HG03460 (cell line): ENCODE results near the gene ASCL5.
"Not testable (repeated sequence)": the region's sequence is repeated elsewhere in the genome, so short reads cannot be mapped to it uniquely, and the experiment has no call there.

Source experiments
- ATAC-seq: cut with Tn5 transposase; IDR thresholded peaks from one replicate; pipeline ENCODE4 v1.9.1; 2021; ENCODE audit not compliant: unreplicated experiment

The ASCL5 gene, protein sequence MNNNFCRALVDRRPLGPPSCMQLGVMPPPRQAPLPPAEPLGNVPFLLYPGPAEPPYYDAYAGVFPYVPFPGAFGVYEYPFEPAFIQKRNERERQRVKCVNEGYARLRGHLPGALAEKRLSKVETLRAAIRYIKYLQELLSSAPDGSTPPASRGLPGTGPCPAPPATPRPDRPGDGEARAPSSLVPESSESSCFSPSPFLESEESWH

DNA sequence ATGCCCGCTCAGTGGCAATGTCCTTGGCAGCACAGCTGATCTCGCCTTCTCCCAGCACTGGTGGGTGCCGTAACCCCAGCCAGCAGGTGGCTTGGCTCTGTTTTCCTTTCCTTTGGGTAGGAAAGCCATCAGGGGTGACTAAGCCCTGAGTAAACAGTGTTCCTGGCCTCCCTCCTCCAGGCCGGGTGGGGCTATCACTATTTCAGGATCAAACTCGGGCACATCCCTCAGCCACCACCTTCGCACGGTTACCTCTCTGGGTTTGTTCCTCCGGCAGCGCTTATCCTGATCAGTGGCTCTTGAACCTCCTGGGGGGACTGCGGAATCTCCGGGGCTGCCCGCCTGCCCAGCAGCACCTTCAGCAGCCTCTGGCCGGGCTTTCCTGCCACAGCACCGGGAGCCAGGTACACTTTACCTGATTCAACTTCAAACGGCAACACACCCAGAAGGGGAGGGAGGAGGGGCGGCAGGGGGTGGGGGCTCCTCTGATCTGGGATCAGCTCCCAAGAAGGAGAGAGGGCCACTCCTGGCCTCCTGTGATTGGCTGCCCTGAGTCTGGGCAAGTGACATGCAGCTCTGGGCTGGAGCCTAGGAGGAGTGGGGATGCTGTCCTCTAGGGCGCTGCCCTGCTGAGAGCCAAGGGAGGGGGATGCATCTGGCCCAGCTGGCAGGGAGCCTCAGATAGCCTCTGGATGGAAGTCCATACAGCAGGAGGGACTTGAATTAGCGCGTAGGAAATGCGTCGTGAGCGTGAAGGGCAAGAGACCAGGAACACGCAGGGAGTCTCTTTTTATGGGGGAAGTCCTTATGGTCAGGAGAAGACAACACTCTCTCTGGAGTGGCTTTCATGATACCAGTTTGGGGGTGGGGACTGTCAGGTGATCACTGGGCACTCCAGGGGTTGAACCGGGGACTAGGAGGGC is at the start of gene ASCL5:
Gene ASCL5 (minus strand): TSS at position 353 of the 923 bp plus-strand sequence. CDS start 11,812 bp downstream, outside the sequence.
- ATAC-seq = no peak

DNA sequence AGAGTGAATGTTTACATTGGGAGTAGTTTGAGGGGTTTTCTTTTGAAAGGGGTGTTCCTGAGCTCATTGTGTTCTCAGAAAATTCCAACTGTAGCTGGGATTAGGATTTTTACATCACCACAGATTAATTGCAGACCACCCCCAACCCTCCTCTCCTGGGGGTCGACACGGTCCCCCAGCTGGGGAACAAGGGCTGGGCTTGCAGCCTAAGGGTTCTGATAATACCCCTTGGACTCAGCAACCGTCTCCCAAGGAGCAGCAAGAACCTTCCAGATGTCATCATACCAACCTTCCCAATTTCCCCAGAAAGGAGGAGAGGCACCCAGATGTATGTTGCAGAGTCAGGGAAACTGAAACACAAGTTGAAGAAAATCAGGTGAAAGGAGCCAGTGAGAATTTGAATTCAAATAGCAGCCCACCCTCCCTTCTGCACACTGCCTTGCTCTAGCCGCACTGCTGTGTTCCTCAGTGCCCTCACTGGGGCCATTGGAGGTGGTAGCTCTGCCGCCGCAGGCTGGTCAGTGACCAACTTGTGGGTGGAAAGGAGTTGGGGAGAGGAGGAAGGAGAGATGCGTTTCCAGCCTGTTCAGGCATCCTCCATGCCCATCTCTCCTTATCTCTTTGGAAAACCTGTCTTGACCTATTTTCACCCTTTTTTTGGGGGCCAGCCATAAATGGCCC is 49.0 kb upstream of the ASCL5 start:
- no peak for ATAC-seq

DNA sequence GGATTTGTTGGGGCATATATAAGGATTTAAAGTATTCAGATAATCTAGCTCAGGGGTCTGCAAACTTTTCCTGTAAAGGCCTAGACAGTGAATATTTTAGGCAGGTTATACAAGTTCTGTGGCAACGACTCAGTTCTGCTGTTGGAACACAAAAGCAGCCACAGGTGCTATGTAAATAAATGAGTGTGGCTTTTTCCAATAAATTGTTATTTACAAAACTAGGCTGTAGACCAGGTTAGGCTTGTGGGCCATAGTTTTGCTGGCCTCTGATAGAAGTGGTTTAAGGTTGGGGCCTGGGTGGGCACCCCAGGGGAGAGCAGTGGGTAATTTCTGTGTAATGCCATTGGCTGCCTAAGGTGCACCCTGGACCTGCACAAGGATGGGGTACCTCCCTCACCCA is 46.8 kb upstream of the ASCL5 start:
- no peak for ATAC-seq

DNA sequence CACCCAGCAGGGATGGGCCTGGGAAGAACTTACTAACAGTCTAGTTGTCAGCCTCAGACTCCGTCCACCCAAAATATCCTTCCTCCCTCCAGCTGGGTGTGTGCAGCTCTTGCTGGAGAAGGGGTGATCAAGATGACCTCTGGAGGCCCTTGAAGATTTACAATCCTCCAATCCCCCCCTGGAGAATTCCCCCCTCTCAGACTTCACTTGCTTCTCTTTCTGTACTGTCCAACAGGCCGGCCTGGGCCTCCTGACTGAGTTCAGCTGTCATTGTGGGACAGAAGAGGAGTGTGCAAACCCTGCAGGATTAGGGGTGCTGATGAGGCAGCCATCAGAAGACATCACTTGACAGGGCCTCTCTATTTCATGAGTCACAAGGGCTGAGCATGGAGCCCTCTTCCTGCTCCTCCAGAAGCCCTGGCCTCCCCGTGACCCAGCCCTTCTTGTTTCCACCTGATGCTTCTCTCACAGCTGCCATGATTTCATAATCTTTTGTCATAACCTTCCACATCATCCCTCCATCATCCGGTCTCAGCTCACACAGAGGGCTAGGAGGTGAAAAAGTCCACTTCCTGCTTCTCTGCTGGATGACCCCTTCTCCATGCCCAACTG is 46.1 kb upstream of the ASCL5 start:
- ATAC-seq = no peak

DNA sequence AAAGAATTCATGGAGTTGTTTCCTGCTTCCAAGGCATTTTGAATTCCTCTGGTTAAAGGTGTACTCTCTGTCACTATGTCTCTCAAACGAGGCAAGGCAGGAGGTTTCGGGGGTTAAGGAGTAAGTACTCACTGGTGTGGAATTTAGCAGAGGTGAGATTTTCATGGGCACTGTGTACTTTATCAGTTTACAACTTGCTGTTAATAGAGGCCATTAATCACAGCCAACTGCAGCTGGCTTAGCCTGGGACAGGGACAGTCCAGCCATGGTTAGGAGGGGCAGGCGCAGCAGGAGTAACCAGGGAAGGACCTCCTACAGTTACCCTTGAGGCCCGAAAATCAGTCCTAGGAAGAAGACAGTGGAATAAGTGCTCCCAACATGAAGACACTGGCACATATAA is 45.3 kb upstream of the ASCL5 start:
- no peak for ATAC-seq

DNA sequence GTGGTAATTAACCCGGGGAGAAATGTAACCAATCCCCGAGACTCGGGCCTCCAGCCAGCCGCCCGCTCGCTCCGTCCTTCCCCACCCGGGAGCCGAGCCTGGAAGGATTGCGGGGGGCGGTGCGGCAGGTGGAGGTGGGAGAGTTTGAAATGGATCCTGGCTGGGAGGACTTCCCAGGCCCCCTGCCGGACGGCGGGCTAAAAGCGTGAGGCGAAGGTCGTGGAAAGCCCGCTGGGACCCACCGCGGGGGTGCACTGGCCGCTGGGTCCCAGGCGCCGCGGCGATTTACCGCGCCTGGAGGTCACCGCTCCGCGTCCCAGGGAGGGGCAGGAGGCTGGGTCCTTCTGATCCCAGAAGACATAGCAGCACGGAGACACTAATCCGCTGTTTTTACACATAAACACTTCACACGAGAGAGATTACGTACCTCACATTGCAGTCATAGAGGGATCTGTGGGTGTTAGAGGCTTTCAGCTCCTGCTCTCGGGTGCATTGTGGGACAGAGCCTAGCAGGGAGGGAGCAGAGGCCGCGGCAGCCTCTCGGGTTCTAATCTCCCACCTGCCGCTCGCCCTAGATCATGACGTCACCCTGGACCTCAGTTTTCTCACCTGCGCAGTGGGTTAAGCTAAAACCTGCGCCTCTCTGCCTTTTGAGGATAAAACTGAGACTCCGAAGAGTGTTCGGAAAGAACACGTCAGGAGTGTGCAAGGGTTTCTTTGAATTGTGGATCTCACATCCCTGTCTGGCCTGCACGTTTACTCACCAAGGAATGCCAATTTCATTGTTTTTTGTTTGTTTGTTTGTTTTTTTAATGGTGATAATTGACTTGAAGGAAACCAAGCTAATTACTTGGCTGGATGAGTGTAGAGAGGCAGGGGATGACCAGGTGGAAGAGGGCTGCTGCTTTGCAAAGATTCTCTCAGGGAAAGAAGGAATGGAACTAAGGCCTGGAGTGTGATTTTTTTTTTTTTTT is 44.4 kb upstream of the ASCL5 start:
- ATAC-seq = peak; percentile 34

DNA sequence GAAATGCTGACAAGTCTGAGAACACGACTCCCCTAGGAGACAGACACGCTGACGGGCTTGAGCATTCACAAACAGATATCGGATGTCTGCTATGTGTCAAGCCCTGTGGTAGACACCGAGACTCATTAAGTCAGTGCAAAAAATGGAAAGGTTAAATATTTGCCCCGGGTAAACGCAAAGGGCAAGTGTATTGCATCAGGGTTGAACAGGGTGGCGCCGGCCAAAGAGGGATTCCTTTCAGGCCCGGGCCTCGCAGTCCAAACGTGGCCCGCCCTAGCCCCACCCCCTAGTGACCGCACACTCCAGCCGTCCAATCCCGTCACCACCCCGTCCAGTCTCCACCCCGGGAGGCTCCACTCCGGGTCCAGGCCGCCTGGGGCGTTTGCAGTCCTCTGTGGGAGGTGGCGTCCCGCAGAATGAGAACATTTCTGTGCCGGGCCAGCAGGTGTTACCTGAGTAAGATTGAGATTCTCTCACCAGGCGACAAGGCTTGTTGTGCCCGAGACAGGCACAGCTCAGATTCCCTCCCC is 43.6 kb upstream of the ASCL5 start:
- ATAC-seq = peak; percentile 94

DNA sequence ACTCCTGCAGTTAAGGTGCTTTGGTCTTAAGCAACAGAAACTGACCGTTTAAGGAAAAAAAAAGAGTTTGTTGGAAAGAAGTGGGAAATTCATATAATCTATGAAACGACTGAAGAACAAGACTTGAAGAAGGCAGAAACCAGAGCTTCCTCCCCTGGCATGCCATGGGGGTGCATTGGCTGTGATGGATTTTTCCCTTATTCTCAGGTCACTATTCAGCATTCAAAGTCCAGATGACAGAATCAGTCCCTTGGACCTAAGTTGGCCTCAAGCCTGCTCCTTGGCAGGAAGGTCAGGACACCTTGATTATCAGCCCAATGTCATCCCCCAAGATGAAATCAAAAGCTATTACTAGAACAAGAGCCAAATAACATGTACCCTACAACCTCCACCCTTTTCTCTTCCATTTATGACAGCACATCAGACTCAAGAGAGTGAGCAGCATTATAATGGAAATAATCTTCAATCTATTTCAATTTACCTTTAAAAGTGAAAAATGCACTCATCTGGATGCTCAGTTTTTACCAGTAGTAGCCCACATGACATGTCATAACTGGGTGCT is 43.1 kb upstream of the ASCL5 start:
- no peak for ATAC-seq

DNA sequence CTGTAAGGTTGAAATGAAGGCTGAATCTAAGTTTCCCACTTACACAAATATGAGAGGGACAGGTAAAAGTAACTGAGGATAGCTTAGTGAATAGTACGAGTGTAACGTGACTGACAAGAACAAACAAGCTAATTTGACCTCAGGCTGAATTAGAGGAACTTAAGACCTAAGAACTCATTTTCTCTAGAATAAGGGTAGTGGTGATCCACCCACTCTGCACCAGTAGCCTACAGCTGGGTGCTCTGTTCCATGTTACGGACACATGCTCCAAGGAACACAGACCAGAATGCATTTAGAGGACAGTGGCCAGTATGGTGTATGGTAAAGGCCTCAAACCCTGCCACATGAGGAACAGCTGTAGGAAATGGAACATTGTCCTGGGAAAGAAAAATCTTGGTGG is 42.2 kb upstream of the ASCL5 start:
- ATAC-seq = no peak

DNA sequence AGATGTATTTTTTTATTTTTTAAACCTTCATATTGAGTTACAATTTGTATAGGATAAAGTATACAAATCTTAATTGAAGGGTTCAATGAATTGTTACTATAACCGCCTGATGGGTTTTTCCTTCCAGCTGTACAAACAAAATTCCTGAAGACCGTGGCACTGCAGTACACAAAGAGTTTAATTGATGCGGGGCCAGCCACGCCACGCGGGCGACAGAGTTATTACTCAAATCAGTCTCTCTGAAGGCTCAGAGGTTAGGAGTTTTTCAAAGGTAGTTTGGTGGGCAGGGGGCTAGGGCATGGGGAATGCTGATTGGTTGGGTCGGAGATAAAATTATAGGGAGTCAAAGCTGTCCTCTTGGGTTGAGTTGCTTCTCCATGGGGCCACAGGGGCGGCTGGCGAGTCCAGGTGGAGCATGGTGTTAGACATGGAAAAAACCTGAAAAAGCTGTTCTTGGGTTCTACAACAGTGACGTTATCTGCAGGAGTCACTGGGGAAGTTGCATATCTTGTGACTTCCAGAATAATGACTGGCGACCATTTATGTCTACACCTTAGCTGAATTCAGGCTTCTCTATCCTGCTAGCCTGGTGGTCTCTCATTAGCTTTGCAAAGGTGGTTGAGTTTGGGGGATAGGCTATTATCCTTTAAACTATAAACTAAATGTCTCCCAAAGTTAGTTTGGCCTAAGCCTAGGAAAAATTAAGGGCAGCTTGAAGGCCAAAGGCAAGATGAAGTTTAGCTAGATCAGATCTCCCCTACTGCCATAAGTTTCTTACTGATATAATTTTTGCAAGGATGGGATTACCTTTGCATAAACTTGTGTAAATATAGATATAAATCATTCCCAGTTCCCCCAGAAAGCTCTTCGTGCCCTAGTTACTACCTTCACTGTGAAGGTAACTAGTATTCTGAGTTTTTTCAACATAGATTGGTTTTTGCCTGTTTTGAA is 40.3 kb upstream of the ASCL5 start:
- ATAC-seq = no peak

DNA sequence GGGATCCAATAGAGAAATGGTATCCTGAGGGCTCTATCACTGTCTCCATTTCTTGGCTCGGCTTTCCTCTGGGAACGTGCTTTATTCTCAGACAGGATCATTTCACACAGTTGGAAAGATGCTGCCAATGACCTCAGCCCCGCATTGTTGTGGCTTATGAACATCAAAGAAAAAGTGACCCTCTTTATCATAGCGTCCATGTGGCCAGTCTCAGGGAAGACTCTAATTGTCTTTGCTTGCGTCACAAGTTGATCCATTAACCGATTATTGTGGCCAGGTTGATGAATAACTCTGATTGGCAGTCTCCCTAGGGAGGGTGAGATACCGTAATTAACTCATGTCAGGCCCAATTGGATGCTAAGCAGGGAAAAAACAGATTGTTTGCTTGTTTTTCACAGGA is 37.7 kb upstream of the ASCL5 start:
- ATAC-seq = no peak

DNA sequence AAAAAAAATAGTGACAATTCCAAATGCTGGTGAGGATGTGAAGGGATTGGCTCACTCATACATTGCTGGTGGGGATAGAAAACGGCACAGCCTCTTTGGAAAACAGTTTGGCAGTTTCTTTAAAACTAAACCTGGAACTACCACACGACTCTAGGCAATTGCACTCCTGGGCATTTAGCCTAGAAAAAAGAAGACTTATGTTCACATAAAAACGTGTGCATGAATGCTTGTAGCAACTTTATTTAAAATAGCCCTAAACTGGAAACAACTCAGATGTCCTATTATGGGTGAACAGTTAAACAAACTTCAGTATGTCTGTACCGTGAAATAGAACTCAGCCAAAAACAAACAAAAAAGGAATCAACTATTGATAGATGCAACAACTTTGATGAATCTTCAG is 36.7 kb upstream of the ASCL5 start:
- no peak for ATAC-seq

DNA sequence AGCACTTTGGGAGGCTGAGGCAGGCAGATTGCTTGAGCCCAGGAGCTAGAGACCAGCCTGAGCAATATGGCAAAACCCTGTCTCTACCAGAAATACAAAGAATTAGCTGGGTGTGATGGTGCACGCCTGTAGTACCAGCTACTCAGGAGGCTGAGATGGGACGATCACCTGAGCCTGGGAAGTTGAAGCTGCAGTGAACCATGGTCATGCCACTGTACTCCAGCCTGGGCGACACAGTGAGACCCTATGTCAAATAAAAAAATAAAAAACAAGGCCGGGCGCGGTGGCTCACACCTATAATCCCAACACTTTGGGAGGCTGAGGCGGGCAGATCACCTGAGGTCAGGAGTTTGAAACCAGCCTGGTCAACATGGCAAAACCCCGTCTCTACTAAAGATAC is 36.1 kb upstream of the ASCL5 start:
- ATAC-seq = not testable (repeated sequence)

DNA sequence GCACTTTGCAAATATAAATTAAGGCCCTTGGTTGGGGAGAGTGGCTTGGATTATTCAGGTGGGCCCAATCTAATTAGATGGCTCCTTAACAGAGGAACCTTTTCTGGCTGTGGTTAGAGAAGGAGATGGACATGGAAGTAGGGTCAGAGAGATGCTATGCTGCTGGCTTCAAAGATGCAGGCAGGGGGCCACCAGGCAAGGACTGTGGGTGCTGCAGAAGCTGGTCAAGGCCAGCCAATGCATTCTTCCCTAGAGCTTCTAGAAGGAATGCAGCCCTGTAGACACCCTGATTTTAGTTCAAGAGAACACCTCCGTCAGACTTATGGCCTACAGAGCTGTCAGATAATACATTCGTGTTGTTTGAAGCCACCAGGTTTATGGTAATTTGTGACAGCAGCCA is 31.0 kb upstream of the ASCL5 start:
- no peak for ATAC-seq

DNA sequence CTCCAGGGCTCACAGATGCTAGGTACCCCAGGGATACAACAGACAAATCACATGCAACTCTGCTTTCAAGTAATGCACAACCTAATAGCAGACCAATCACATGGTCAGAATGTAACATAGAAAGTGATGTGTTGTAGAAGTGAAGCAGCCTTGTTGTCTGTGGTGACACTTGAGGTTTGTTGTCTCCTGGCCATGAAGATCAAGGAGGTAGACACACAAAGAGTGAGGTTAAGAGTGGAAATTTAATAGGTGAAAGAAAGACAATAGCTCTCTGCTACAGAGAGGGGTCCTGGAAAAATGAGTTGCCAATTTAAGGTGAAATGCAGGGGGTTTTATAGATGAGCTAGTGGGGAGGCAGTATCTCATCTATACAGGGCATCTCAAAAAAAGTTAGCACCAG is 29.8 kb upstream of the ASCL5 start:
- no peak for ATAC-seq

DNA sequence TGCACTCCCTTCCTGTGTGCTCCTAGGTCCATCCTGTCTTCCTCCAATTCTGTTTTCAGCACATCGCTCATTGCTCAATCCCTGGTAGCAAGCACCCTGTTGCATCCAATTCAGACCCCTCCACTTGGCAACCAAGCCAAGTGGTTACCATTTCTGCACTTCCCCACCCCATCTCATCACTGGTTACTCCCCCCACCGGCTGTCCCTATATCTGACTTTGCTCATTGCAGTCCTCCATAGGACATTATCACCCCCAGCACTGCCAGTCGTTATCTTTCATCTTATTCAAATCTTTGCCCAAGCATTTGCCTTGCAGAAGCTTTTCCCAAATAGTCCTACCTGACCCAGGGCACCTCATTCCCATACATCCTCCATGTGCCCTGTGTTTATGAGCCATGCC is 29.4 kb upstream of the ASCL5 start:
- ATAC-seq = no peak

DNA sequence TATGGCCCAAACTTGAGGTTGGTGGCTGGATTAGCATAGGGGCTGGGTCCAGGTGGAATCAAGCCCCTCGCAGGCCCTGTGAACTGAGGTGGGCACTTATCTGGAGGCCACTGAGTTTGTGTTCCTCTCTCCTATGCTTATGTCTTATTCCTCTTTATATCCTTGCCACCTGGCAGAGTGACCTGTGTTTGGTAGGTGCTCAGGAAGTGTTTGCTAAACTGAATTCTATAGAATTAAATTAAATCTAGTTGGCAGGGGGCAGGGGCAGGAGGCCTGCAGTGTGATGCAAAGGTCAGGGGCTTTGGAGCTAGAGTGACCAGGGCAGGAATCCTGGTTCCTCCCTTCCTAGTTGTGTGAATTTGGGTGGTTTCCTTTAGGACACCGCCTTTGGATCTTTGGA is 28.4 kb upstream of the ASCL5 start:
- no peak for ATAC-seq

DNA sequence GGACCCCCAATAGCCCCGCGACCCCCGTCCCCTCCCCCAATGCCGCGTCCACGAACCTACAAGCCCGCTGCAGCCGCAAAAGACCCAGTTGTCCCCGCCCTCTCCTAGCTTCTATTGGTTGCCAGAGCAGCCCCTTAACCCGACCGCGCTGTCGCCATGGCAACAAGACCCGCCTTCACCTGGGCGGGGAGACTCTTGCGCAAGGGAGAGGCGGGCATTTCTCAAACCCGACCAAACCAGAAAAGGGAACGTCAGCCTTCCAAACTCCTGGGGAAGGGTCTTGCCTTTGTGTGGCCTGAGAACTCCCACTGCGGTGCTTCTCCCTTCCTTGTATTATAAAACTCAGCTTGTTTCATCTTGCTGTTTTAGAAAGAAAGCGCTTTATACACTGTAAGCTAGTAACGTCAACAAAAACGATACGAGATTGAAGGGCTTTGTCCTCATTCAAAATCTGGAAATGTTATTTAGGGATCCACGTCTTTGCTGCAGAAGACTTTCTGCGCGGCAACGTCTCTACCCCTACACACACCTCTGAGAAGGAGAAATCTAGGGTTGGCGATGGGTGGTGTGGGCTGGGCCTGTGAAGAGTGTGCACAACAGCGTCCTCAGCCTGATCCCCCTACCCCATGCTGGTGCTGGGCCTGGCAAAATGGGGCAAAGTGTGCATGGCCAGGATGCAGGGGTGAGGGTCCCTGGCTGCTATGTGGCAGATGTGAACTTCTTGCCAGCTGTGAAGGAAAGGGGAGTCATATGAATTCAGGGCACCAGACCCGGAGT is 27.6 kb upstream of the ASCL5 start, which contains the start of gene TMEM9:
Gene TMEM9 (minus strand): TSS at position 86 of the 777 bp plus-strand sequence. CDS start 551 bp downstream, outside the sequence.
- peak; percentile 98 for ATAC-seq
